DOHH2 (cell line): ENCODE measurements around the gene RAMP3.

Experiments used
- H3F3A ChIP-seq: fragments of 200-600 bp; sonication (generic), shearing (Covaris generic); 2 replicates; pipeline ENCODE4 v1.6.0; 2016; ENCODE audit warnings: antibody characterized with exemption, mild to moderate bottlenecking; ENCODE audit not compliant: control insufficient read depth, insufficient read depth
- H3K27ac ChIP-seq: fragments of 200-600 bp; sonication (generic); 2 replicates; pipeline ENCODE4 v1.5.1; 2014; ENCODE audit warnings: low read depth, mild to moderate bottlenecking, low read length, moderate library complexity
- H3K27me3 ChIP-seq: fragments of 200-600 bp; sonication (generic); 2 replicates; pipeline ENCODE4 v1.6.1; 2014; ENCODE audit warnings: mild to moderate bottlenecking, low read length, mixed read lengths; ENCODE audit not compliant: control insufficient read depth
- H3K36me3 ChIP-seq: fragments of 200-600 bp; sonication (generic); 2 replicates; pipeline ENCODE4 v1.6.1; 2014; ENCODE audit warnings: mild to moderate bottlenecking, low read length, moderate library complexity, mixed read lengths; ENCODE audit not compliant: control insufficient read depth
- H3K4me1 ChIP-seq: fragments of 200-600 bp; sonication (generic); 2 replicates; pipeline ENCODE4 v1.6.1; 2014; ENCODE audit warnings: mild to moderate bottlenecking, low read length, mixed read lengths; ENCODE audit not compliant: control insufficient read depth
- H3K4me2 ChIP-seq: fragments of 200-600 bp; sonication (generic); 2 replicates; pipeline ENCODE4 v1.6.0; 2014; ENCODE audit warnings: mild to moderate bottlenecking, low read length, moderate library complexity
- H3K4me3 ChIP-seq: fragments of 200-600 bp; sonication (generic); 2 replicates; pipeline ENCODE4 v1.5.1; 2014; ENCODE audit warnings: mild to moderate bottlenecking, low read length, mixed read lengths
- H3K79me2 ChIP-seq: fragments of 200-600 bp; sonication (generic); 2 replicates; pipeline ENCODE4 v1.6.1; 2014; ENCODE audit warnings: mild to moderate bottlenecking, low read length, mixed read lengths; ENCODE audit not compliant: control insufficient read depth
- H3K9me2 ChIP-seq: fragments of 200-600 bp; sonication (generic); replicated peaks from 2 replicates; pipeline ENCODE4 v1.6.1; 2014; ENCODE audit warnings: mild to moderate bottlenecking, low read length, mixed read lengths; ENCODE audit not compliant: control insufficient read depth
- H3K9me3 ChIP-seq: fragments of 200-600 bp; sonication (generic); 2 replicates; pipeline ENCODE4 v1.6.1; 2014; ENCODE audit warnings: antibody characterized with exemption, low read length, mixed read lengths; ENCODE audit not compliant: control insufficient read depth, insufficient read depth
- H4K20me1 ChIP-seq: fragments of 200-600 bp; sonication (generic); 2 replicates; pipeline ENCODE4 v1.6.0; 2014; ENCODE audit warnings: low read depth, mild to moderate bottlenecking, antibody characterized with exemption, low read length, moderate library complexity; ENCODE audit not compliant: control insufficient read depth, insufficient read depth
- EZH2phosphoT487 ChIP-seq: fragments of 200-600 bp; sonication (generic); IDR thresholded peaks from 2 replicates; pipeline ENCODE4 v1.6.1; 2017; ENCODE audit warnings: borderline replicate concordance, mild to moderate bottlenecking, antibody characterized with exemption, low read length, moderate library complexity, mixed read lengths
- TF ChIP-seq, protein P1 (sequence below): fragments of 200-600 bp; sonication (generic); IDR thresholded peaks from one replicate; pipeline ENCODE4 v1.5.1; 2014; ENCODE audit warnings: antibody characterized with exemption, mild to moderate bottlenecking, low read depth, low read length; ENCODE audit not compliant: poor library complexity, severe bottlenecking

The RAMP3 gene

DNA sequence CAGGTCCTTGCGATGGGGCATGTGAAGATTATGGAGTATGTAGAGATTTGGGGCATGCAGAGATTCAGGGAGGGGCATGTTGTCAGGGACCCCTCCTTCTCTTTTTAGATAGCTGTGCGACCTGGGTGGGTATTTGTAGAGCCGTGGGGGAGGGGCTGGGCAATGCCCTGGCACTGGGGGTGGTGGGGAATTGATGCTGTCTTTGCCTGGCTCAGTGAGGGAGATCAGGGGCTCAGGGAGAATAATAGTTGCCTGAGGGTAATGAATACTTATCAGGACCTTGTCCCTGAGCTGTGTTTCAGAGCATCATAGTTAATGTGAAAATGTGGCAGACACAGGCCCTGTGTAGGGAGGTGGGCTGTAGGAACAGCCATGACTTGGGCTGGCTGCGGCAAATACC, 3.5 kb downstream of the RAMP3 start:
- no peaks in the 10 kb centered on the region for H4K20me1 ChIP-seq
- H3K9me3 ChIP-seq: no peaks in the 10 kb centered on the region
- no peaks in the 10 kb centered on the region for H3F3A ChIP-seq
- H3K79me2 ChIP-seq: no peaks in the 10 kb centered on the region
- H3K4me3 ChIP-seq: no peak overlapping the region
- H3K27me3 ChIP-seq: peaks cover 32% of the 10 kb centered on the region
- no peaks in the 10 kb centered on the region for H3K9me2 ChIP-seq
- H3K4me2 ChIP-seq: no peak overlapping the region
- no peak for TF ChIP-seq EZH2phosphoT487
- TF ChIP-seq, protein P1, sequence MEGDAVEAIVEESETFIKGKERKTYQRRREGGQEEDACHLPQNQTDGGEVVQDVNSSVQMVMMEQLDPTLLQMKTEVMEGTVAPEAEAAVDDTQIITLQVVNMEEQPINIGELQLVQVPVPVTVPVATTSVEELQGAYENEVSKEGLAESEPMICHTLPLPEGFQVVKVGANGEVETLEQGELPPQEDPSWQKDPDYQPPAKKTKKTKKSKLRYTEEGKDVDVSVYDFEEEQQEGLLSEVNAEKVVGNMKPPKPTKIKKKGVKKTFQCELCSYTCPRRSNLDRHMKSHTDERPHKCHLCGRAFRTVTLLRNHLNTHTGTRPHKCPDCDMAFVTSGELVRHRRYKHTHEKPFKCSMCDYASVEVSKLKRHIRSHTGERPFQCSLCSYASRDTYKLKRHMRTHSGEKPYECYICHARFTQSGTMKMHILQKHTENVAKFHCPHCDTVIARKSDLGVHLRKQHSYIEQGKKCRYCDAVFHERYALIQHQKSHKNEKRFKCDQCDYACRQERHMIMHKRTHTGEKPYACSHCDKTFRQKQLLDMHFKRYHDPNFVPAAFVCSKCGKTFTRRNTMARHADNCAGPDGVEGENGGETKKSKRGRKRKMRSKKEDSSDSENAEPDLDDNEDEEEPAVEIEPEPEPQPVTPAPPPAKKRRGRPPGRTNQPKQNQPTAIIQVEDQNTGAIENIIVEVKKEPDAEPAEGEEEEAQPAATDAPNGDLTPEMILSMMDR: no peak
- no peaks in the 10 kb centered on the region for H3K4me1 ChIP-seq
- no peak overlapping the region for H3K27ac ChIP-seq
- H3K36me3 ChIP-seq: no peaks in the 10 kb centered on the region

DNA sequence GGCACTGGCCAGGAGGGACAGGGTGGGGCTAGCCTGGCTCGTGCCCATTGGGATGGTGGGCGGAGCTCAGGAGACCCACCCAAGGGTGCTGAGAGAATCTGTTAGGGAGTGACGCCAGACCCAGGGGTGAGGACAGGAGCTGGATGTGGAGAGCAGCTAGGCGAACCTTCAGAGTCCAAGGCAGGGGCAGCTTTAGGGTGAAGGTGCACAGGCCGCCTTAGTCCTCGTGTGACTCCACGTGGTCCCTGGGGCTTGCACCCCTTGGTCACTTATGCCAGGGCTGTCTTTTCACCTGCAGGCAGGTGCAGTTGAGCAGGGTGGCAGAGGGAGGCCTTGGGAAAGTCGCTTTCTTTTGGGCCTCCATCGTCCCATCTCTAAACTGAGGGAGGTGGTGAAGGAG, 4.3 kb downstream of the RAMP3 start:
- Histone ChIP-seq H3K27ac (no peak overlapping the region), H3K27me3 (peaks cover 33% of the 10 kb centered on the region), H3K9me3 (no peaks in the 10 kb centered on the region), H3K4me1 (no peaks in the 10 kb centered on the region), H4K20me1 (no peaks in the 10 kb centered on the region), H3F3A (no peaks in the 10 kb centered on the region), H3K9me2 (no peaks in the 10 kb centered on the region), H3K4me2 (no peak overlapping the region), H3K4me3 (no peak overlapping the region), H3K79me2 (no peaks in the 10 kb centered on the region), H3K36me3 (no peaks in the 10 kb centered on the region)
- no peak for TF ChIP-seq EZH2phosphoT487
- TF ChIP-seq, protein P1: no peak

DNA sequence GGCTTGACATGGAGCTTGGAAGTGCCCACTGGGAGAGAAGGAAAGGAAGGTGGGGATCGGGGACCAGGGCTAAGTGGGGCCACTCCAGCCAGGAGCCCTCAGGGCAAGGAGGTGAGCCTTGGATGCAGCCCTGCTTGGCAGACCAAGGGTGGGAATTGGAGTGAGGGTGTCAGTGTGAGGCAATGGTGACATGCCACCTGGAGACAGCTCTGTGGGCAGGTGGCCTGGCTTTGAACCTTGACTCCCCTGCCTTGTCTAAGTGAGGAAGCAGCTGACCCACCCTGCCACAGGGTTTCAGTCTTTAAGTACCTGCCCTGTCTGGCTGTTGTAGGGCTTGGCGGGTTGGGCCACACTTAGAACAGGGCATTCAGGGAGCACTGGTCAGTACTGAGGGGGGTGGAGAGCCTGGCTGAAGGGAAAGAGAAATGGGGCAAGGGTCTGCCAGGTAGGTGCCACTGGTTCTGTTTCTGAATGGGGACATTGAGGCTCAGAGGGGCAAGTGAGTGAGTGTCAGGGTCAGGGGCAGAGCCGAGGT, 4.8 kb downstream of the RAMP3 start:
- Histone ChIP-seq H3K9me2 (no peaks in the 10 kb centered on the region), H4K20me1 (no peaks in the 10 kb centered on the region), H3K9me3 (no peaks in the 10 kb centered on the region), H3K79me2 (no peaks in the 10 kb centered on the region), H3K4me1 (no peaks in the 10 kb centered on the region), H3K4me3 (no peak overlapping the region), H3F3A (no peaks in the 10 kb centered on the region), H3K27ac (no peak overlapping the region), H3K27me3 (peaks cover 33% of the 10 kb centered on the region), H3K4me2 (no peak overlapping the region), H3K36me3 (no peaks in the 10 kb centered on the region)
- no peak for TF ChIP-seq EZH2phosphoT487

GRCh38 chr7:45162943-45163691, 5.5 kb downstream of the RAMP3 start:
- H4K20me1 ChIP-seq: no peaks in the 10 kb centered on the region
- no peak overlapping the region for H3K27ac ChIP-seq
- TF ChIP-seq, protein P1: no peak
- TF ChIP-seq EZH2phosphoT487: no peak
- no peaks in the 10 kb centered on the region for H3K9me3 ChIP-seq
- H3K27me3 ChIP-seq: peaks cover 33% of the 10 kb centered on the region
- no peaks in the 10 kb centered on the region for H3F3A ChIP-seq
- no peaks in the 10 kb centered on the region for H3K79me2 ChIP-seq
- H3K4me1 ChIP-seq: no peaks in the 10 kb centered on the region
- no peaks in the 10 kb centered on the region for H3K9me2 ChIP-seq
- no peak overlapping the region for H3K4me3 ChIP-seq
- H3K4me2 ChIP-seq: no peak overlapping the region
- no peaks in the 10 kb centered on the region for H3K36me3 ChIP-seq
